Retinal pigment epithelial cell (primary cell): ENCODE data around the gene OR13G1.

ENCODE experiments used
- DNase-seq: peaks from one replicate; pipeline ENCODE4 v3.0.0-alpha.2; 2010; ENCODE audit warnings: low read depth
- H3K4me3 ChIP-seq: 2 replicates; pipeline ENCODE4 v1.5.1; 2011; ENCODE audit warnings: mild to moderate bottlenecking, low read length, control low read depth, moderate library complexity
- TF ChIP-seq, protein P1 (sequence below): conservative IDR thresholded peaks from 2 replicates; pipeline ENCODE4 v1.5.1; 2011; ENCODE audit warnings: low read depth, low read length, control low read depth, inconsistent platforms

The OR13G1 gene

DNA sequence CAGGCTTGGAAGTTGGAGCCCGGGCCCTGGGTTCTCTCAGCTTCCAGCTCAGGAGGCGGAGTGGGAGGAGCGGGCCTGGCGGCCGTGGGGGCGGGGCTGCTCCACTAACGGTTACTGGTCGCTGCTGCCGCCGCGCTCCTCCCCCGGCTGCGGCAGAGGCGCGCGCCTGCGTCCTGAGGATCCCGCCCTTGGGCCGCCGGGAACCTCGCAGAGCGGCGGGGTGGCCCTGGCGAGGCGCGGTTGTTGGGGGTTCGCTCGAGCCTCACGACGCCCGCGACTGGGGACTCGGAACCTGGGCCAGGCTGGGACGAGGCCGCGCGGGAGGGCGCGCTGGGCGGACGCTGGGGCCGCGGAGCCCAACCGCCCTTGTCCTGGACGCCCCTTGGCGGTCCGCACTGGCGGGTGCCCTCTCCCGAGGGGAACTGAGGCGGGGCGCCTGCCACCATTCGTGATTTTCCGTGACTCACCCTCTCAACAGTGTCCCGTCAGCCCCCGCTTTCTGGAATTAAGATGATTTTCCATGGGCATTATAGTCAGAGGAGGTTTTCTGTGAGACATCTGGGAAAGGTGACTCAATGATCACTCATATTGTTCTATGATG, 40.1 kb downstream of the OR13G1 start:
- peak overlapping the region; percentile 12 for H3K4me3 ChIP-seq
- TF ChIP-seq, protein P1, sequence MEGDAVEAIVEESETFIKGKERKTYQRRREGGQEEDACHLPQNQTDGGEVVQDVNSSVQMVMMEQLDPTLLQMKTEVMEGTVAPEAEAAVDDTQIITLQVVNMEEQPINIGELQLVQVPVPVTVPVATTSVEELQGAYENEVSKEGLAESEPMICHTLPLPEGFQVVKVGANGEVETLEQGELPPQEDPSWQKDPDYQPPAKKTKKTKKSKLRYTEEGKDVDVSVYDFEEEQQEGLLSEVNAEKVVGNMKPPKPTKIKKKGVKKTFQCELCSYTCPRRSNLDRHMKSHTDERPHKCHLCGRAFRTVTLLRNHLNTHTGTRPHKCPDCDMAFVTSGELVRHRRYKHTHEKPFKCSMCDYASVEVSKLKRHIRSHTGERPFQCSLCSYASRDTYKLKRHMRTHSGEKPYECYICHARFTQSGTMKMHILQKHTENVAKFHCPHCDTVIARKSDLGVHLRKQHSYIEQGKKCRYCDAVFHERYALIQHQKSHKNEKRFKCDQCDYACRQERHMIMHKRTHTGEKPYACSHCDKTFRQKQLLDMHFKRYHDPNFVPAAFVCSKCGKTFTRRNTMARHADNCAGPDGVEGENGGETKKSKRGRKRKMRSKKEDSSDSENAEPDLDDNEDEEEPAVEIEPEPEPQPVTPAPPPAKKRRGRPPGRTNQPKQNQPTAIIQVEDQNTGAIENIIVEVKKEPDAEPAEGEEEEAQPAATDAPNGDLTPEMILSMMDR, result no peak
- peak; percentile 6 for DNase-seq

DNA sequence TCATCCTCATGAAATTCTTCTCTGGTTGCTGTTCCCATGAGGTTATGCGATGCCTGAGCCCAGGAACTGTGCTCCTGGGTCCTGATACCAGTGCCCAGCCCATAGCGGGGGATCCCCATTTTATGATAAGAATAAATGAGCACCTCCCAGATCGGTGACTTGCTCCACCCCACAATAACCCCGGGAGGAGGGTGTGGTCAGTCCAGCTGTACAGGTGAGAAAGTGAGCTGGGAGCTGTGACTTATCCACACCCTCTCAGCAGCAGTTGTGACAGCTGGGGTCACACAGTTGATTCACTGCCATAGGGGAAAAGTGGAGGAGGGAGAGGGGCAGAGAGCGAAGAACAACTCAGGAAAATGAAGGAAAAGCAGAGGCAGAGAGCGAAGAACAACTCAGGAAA, 40.8 kb downstream of the OR13G1 start:
- no peak for DNase-seq
- TF ChIP-seq, protein P1, result no peak
- H3K4me3 ChIP-seq, result no peak overlapping the region

DNA sequence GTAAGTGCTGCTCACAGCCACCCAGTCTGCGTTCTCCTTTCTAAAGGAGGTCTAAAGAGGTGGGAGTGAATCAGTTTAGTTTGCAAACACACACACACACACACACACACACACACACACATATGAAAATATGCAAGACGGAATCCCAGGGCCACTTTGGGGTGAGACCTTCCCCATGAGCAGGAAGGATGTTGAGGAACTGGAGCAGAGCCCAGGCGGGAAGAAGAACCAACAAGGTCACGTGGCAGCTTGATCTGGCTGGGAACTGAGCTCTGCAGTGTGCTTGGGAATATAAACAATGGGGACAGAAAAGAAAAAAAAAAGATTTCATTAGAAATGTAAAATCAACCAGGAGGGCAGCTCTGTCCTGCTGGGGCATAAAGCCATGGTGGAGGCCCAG, 41.5 kb downstream of the OR13G1 start:
- H3K4me3 ChIP-seq, result no peak overlapping the region
- no peak for DNase-seq
- TF ChIP-seq, protein P1, result no peak

DNA sequence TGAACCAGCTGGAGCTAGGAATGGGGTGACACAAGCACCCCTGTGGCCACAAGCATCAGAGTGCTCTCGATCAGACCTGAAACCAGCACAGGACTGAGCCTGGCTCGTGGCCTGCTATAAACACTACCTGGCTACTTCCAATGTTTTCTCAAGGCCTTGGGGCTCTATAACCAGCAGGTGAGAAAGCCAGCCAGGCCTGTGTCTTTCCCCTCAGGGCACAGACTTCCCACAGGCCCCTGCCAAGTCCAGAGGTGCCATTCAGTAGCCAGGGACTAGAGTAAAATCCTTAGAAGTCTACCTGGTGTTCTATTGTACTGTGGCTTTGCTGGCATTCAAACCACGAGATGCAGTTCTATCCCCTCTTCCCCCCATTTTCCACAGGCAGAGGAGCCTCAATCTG, 51.6 kb downstream of the OR13G1 start:
- TF ChIP-seq, protein P1, result no peak
- no peak for DNase-seq
- H3K4me3 ChIP-seq, result no peak overlapping the region
